ENCODE results near the gene VAT1L.

- no peak for TF ChIP-seq CTCF (IDR thresholded peaks at IDR 0.05)
- TF ChIP-seq EP300 (IDR thresholded peaks at IDR 0.05): no peak
These were observed 61.4 kb downstream of the VAT1L start for GRCh38 chr16:77849646-77850258.

Data from ovary (tissue), 3 donors.